Endothelial cell (in vitro differentiated cells): Measurements from ENCODE around the gene IMPACT. TPM values are rescaled to one million over a fixed set of nuclear protein-coding genes. Genes with fewer than 3 reads are reported as not detected.

Experiments used
- DNase-seq: peaks from one replicate; pipeline ENCODE4 v3.0.0; 2021; ENCODE audit warnings: low spot score
- H3K27ac Mint-ChIP-seq: one replicate; pipeline ENCODE4 v1.8.0; 2021; ENCODE audit warnings: mixed read lengths, inconsistent platforms; ENCODE audit not compliant: unreplicated experiment
- H3K27me3 Mint-ChIP-seq: one replicate; pipeline ENCODE4 v1.8.0; 2021; ENCODE audit warnings: mild to moderate bottlenecking, moderate library complexity, mixed read lengths, inconsistent platforms; ENCODE audit not compliant: unreplicated experiment
- H3K36me3 Mint-ChIP-seq: one replicate; pipeline ENCODE4 v1.8.0; 2021; ENCODE audit warnings: mild to moderate bottlenecking, low read depth, mixed read lengths, inconsistent platforms; ENCODE audit not compliant: unreplicated experiment
- H3K4me1 Mint-ChIP-seq: one replicate; pipeline ENCODE4 v1.8.0; 2021; ENCODE audit warnings: mild to moderate bottlenecking, mixed read lengths, inconsistent platforms; ENCODE audit not compliant: unreplicated experiment
- H3K4me3 Mint-ChIP-seq: one replicate; pipeline ENCODE4 v1.8.0; 2021; ENCODE audit warnings: mild to moderate bottlenecking, mixed read lengths, inconsistent platforms; ENCODE audit not compliant: unreplicated experiment
- H3K9me3 Mint-ChIP-seq: one replicate; pipeline ENCODE4 v1.8.0; 2021; ENCODE audit warnings: mixed read lengths, inconsistent platforms; ENCODE audit not compliant: unreplicated experiment
- CTCF ChIP-seq: fragments of 200-600 bp; sonication (generic); IDR thresholded peaks from one replicate; pipeline ENCODE4 v1.5.0; 2021; ENCODE audit warnings: antibody characterized with exemption; ENCODE audit not compliant: unreplicated experiment
- total RNA-seq: library from RNA; stranded (reverse); fragmentation: NEBNext Ultra II Directional; extraction: Animal tissue kit (Norgen Biotek cat#: 25700); gene quantifications from one replicate; pipeline ENCODE4 v1.2.1, GENCODE V29; 2021; ENCODE audit not compliant: unreplicated experiment

IMPACT gene
- total RNA-seq, 1 donor from 2014 or later, result 35.4 TPM

GRCh38 chr18:24386681-24387080, 39.8 kb upstream of the IMPACT start:
- peaks cover 1% of the 10 kb centered on the region for H3K27me3 Mint-ChIP-seq
- DNase-seq, result no peak
- no peak overlapping the region for H3K27ac Mint-ChIP-seq
- no peaks in the 10 kb centered on the region for H3K4me1 Mint-ChIP-seq
- H3K9me3 Mint-ChIP-seq, result no peaks in the 10 kb centered on the region
- no peak overlapping the region for H3K4me3 Mint-ChIP-seq
- no peak for TF ChIP-seq CTCF
- H3K36me3 Mint-ChIP-seq, result no peaks in the 10 kb centered on the region

GRCh38 chr18:24388957-24389356, 37.5 kb upstream of the IMPACT start:
- no peak for DNase-seq
- Mint-ChIP-seq H3K4me3 (no peak overlapping the region), H3K9me3 (no peaks in the 10 kb centered on the region), H3K27ac (no peak overlapping the region), H3K36me3 (no peaks in the 10 kb centered on the region), H3K27me3 (peaks cover 1% of the 10 kb centered on the region), H3K4me1 (no peaks in the 10 kb centered on the region)
- no peak for TF ChIP-seq CTCF

- Mint-ChIP-seq H3K27ac (no peak overlapping the region), H3K36me3 (no peaks in the 10 kb centered on the region), H3K4me1 (peaks cover 7% of the 10 kb centered on the region), H3K4me3 (no peak overlapping the region), H3K9me3 (no peaks in the 10 kb centered on the region), H3K27me3 (peaks cover 6% of the 10 kb centered on the region)
- no peak for TF ChIP-seq CTCF
- DNase-seq, result no peak
These were observed 31.2 kb upstream of the IMPACT start for GRCh38 chr18:24395049-24395795.

GRCh38 chr18:24396082-24396633, 30.3 kb upstream of the IMPACT start:
- H3K4me3 Mint-ChIP-seq, result no peak overlapping the region
- no peaks in the 10 kb centered on the region for H3K9me3 Mint-ChIP-seq
- no peak overlapping the region for H3K27ac Mint-ChIP-seq
- no peak for DNase-seq
- H3K36me3 Mint-ChIP-seq, result no peaks in the 10 kb centered on the region
- H3K27me3 Mint-ChIP-seq, result peaks cover 6% of the 10 kb centered on the region
- H3K4me1 Mint-ChIP-seq, result peaks cover 7% of the 10 kb centered on the region
- TF ChIP-seq CTCF, result no peak

GRCh38 chr18:24397131-24397693, 29.3 kb upstream of the IMPACT start:
- Mint-ChIP-seq H3K9me3 (no peaks in the 10 kb centered on the region), H3K4me1 (peaks cover 7% of the 10 kb centered on the region), H3K36me3 (no peaks in the 10 kb centered on the region), H3K27ac (peak overlapping the region; percentile 44), H3K4me3 (peak overlapping the region; percentile 88), H3K27me3 (peaks cover 5% of the 10 kb centered on the region)
- TF ChIP-seq CTCF, result no peak
- DNase-seq, result peak; percentile 48
